HG02981 (cell line): ENCODE results near the gene FBF1.
"Not testable (repeated sequence)": the region's sequence is repeated elsewhere in the genome, so short reads cannot be mapped to it uniquely, and the experiment has no call there.

Experiments
- ATAC-seq: cut with Tn5 transposase; IDR thresholded peaks from one replicate; pipeline ENCODE4 v1.9.1; 2021; ENCODE audit warnings: mild to moderate bottlenecking, moderate library complexity; ENCODE audit not compliant: unreplicated experiment

Gene FBF1

GRCh38 chr17:75940727-75941441 is at the start of gene FBF1:
Gene FBF1, minus strand, starts transcription at chr17:75941042. Its CDS starts 2,893 bp downstream, at chr17:75938149.
- ATAC-seq, result peak; percentile 96

DNA sequence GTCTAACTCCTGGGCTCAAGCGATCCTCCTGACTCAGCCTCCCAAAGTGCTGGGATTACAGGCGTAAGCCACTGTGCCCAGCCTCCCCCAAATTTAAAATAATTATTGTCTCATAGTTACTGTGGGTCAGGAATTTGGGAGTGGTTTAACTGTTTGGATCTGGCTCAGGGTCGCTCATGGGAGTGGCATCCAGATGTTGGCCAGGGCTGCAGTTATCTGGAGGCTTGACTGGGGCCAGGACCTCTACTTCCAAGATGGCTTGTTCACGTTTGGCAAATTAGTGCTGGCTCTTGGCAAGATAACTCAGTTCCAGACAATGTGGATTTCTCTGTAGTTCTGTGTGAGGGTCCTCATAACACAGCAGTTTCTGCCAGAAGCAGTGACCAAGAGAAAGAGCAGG is 46.2 kb upstream of the FBF1 start:
- ATAC-seq, result no peak

GRCh38 chr17:75985986-75986385 is 45.1 kb upstream of the FBF1 start:
- no peak for ATAC-seq

DNA sequence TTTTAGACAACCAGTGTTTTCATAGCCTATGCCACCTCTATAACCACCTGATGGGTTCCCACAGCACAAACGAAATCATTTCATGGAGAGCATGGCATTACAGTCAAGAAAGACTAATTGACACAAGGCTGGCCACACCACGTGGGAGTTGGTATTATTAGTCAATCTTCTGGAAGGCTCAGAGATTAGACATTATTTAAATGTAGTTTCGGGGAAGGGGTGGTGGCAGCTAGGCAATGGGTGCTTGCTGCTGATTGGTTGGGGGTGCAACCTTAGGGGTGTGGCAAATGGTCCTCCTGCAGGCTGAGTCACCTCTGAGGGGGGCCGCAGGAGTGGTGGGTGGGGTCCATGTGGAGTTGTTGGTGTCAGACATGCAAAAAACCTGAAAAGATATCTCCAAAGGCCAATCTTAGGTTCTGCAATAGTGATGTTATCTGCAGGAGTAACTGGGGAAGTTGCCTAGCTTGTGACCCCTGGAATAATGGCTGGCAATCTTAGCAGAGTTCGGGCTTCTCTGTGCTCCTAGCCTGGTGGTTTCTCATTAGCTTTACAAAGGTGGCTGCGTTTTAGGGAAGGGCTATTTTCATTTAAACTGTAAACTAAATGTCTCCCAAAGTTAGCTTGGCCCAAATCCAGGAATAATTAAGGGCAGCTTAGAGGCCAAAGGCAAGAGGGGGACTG is 42.8 kb upstream of the FBF1 start:
- ATAC-seq, result no peak

DNA sequence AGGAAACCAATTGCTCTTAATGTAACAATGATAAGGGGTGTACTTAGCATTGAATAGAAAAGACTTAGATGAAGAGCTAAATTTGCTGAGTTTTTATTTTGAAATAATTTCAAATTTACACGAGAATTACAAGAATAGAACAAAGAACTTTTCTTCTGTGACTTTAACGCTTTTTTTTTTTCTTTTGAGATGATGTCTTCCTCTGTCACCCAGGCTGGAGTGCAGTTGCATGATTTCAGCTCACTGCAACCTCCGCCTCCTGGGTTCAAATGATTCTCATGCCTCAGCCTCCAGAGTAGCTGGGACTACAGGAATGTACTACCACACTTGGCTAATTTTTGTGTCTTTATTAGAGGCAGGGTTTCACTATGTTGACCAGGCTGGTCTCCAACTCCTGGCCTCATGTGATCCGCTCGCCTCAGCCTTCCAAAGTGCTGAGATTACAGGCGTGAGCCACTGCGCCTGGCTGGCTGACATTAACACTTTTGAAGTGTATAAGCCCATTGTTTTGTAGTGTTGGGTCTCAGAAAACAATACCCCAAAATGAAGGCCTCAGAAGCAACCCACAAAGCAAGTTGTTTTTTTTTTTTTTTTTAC is 40.3 kb upstream of the FBF1 start:
- ATAC-seq, result no peak

- no peak for ATAC-seq
These were observed 39.6 kb upstream of the FBF1 start for GRCh38 chr17:75980188-75981018.

- ATAC-seq, result no peak
These were observed 38.9 kb upstream of the FBF1 start for GRCh38 chr17:75979705-75980187.

DNA sequence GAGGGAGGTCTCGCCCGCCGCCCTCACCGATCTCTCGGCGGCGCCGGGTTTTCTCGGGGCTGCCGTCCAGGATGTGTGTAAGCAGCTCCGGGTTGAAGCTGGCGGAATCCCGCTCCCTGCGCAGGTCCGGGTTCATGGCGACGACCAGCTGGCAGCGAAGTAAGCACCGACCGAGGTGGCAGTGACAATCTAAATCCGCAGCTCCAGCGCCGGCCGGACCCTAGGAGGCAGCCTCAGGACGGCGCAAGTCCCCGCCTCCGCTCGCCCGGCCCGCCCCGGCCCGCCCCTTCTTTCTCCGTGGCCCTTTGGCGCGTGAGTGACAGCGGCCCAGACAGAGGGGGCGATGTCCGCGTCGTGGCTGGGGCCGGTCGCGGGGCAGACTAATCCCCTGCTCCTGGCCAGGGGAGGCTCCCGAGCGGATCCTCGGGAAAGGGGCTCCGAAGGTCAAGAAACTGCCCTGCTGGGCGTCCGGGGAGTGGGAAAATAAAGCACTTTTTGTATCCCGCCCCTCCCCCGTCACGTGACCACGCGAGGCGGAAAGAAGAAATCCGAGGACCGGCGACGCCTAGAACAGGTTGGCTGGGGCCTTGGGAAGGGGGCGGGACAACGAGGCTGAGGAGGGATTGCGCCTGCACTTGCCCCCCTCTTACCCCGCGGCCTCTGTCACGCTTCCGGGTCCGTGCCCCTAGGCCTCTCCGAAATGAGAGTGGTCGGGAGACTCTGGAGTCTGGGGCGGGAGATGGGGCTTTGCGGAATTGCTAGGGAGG is 38.3 kb upstream of the FBF1 start, which contains the start of the genes ACOX1 and TEN1:
Gene ACOX1, minus strand, starts transcription at position 229 of the 767 bp plus-strand sequence. Its CDS starts 93 bp downstream, at position 136.
Gene TEN1, plus strand, starts transcription at position 303 of the 767 bp plus-strand sequence. CDS start 6,953 bp downstream, outside the sequence.
- ATAC-seq, result peak; percentile 85

DNA sequence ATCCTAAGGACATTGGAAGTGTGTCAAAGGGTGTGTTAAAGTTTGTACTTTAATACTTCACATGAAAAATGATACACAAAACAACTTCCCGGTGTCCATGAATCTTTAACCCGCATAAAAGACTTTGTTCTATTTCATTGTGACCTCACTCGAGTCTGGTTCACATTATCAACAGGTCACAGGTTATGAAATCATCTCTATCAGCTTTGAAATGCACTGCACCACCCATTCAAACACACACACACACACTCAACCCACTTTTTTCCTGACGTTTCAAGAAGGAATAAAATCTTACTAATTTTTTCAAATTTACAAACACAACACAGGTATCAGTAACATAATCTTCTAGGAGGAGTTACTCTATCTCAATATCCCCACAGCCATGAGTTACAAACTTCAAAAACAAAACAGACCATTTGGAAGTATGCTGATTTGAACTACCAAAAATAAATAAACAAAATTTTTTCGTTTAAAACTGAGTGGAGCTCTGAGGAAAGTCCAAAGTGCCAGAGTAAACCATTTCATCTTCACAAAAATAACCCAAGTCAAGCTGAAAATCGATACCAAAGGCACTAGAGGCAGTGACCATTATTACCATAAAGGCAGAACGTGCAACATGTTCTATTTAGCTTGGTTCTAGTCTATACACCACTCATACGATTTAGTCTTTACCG is 35.5 kb upstream of the FBF1 start:
- no peak for ATAC-seq

DNA sequence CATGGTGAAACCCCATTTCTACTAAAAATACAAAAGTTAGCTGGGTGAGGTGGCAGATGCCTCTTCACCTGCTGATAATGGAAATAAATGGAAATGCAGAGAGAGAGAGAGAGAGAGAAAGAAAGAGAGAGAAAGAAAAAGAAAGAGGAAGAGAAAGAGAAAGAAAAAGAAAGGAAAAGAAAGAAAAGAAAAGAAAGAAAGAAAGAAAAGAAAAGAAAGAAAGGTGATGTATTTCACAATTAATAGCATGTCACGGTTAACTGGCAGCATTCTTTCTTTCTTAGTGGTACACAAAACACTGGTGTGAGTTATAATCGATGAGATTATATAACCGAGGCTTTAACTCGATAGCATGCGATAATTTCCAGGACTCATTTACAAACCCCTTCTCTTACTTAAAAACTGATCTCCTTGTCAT is 34.9 kb upstream of the FBF1 start:
- ATAC-seq, result no peak

DNA sequence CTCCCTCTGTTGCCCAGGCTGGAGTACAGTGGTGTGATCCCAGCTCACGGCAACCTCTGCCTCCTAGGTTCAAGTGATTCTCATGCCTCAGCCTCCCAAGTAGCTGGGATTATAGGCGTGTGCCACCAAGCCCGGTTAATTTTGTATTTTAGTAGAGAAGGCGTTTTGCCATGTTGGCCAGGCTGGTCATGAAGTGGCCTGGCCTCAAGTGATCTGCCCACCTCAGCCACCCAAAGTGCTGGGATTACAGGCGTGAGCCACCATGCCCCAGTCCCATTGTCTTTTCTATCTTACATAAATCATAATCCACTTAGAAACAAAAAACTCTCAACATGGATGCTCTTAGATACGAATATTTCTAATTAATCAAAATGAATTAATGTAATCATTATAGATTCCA is 34.3 kb upstream of the FBF1 start:
- ATAC-seq, result not testable (repeated sequence)

DNA sequence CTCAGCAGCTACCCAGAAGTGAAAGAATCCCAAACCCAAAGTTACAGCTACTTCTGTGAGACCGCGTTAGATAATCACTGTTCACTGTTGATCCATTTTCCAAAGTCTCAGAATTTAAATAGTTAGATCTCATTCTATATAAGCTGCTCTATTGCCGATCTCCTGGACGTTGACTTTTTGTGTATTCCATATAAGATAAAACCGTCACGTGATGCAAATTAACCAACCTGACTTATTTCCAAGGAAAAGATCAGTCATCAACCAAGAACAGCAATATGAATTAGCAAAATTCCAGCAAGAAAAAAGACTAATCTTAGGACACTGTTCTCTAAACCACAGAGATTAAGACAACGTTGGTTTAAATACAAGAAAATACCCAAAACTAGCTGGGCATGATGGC is 29.8 kb upstream of the FBF1 start:
- ATAC-seq, result no peak

DNA sequence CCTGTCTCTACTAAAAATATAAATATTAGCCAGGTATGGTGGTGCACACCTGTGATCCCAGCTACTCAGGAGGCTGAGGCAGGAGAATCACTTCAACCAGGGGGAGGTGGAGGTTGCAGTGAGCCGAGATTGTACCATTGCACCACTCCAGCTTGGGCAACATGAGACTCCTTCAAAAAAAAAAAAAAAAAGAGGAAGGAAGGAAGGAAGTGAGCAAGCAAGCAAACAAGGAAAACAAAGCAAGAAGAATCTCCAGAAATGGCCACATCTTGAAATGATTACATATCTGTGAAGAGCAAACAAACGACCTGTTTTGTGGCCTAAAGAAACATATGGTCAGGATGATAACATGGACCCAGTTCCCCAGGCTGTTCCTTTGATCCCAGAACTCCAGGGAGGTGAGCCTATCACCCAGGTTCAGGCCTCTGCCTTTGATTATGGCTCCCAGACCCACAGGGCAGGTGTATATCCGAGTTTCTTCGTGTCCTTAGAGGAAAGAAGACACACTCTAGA is 29.2 kb upstream of the FBF1 start:
- ATAC-seq, result no peak

DNA sequence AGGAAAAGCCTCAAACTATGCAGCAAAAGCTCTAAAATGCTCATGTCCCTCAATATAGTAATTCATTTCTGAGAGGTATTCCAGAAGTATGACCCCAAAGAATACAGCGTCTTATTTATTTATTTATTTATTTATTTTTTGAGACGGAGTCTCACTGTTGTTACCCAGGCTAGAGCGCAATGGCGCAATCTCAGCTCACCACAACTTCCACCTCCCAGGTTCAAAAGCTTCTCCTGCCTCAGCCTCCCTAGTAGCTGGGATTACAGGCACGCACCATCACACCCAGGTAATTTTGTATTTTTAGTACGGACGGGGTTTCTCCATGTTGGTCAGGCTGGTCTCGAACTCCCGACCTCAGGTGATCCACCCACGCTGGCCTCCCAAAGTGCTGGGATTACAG is 28.2 kb upstream of the FBF1 start:
- not testable (repeated sequence) for ATAC-seq

GRCh38 chr17:75965468-75965867 is 24.6 kb upstream of the FBF1 start:
- ATAC-seq, result no peak

DNA sequence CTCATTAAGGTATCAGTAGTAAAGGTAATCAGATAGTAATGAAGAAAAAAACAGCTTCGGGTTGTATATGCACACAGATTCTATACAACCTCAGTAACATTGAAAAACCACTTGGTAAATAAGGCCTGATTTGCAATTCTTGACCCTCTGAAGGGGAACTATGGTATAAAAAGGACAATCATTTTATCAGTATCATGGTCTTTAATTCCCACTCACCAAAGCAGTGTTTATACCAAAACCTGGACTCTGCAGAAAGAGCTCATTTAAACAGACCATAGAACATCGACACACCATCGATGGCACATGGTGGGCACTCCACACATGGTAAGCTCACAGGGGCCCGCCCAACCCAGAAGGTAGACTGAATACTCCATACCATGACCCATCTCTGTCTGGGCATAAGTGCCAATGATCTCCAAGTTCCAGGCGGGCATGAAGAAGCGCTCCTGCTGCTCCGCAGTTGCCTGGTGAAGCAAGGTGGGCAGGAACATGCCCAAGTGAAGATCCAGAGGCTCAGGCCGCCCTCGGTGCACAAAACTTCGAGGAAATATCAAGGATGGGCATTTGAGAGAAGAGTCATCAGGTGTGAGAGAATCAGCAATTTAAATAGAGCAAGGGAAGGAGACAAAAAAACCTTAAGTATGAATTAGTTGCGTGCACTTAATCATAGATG is 19.1 kb upstream of the FBF1 start:
- no peak for ATAC-seq

GRCh38 chr17:75959051-75959838 is 18.4 kb upstream of the FBF1 start:
- no peak for ATAC-seq
